HEK293 (cell line): Measurements from ENCODE around the gene MBP.

Experiments
- ATF2 ChIP-seq: fragments of 450-650 bp; formaldehyde crosslinking; IDR thresholded peaks from 2 replicates; pipeline ENCODE4 v1.5.1; 2016; ENCODE audit warnings: missing biosample characterization, missing genetic modification characterization, low read depth
- BCL11A ChIP-seq: fragments of 450-650 bp; formaldehyde crosslinking; IDR thresholded peaks from 2 replicates; pipeline ENCODE4 v1.5.1; 2016; ENCODE audit warnings: low read depth, missing biosample characterization, missing genetic modification characterization
- CTCF ChIP-seq: fragments of 450-650 bp; formaldehyde crosslinking; IDR thresholded peaks from 2 replicates; pipeline ENCODE4 v1.5.1; 2016; ENCODE audit warnings: missing biosample characterization, missing genetic modification characterization
- GLIS2 ChIP-seq: fragments of 450-650 bp; formaldehyde crosslinking; IDR thresholded peaks from 2 replicates; pipeline ENCODE4 v1.5.1; 2016; ENCODE audit warnings: missing biosample characterization, missing genetic modification characterization
- ZNF280C ChIP-seq: fragments of 450-650 bp; formaldehyde crosslinking; IDR thresholded peaks from 2 replicates; pipeline ENCODE4 v1.5.1; 2016; ENCODE audit warnings: missing biosample characterization, missing genetic modification characterization
- ZNF549 ChIP-seq: fragments of 450-650 bp; IDR thresholded peaks from 2 replicates; pipeline ENCODE4 v1.5.1; 2018; ENCODE audit warnings: missing biosample characterization, missing genetic modification characterization, mild to moderate bottlenecking, inconsistent platforms, moderate library complexity
- ZNF558 ChIP-seq: fragments of 450-650 bp; formaldehyde crosslinking; IDR thresholded peaks from 2 replicates; pipeline ENCODE4 v1.5.1; 2016; ENCODE audit warnings: missing biosample characterization, missing genetic modification characterization

- no peak for TF ChIP-seq GLIS2
- no peak for TF ChIP-seq BCL11A (tag by site-specific recombination)
- no peak for TF ChIP-seq ATF2 (tag by site-specific recombination)
- TF ChIP-seq ZNF558 (tag by site-specific recombination), result no peak
- no peak for TF ChIP-seq CTCF (tag by site-specific recombination)
- no peak for TF ChIP-seq ZNF280C (tag by site-specific recombination)
- TF ChIP-seq ZNF549 (tag by site-specific recombination), result no peak
These were observed 140.1 kb downstream of the MBP start for GRCh38 chr18:76992226-76993084.
